K562 (cell line): ENCODE results near the gene RUNX3. TPM values are rescaled to one million over a fixed set of nuclear protein-coding genes. Genes with fewer than 3 reads are reported as not detected.
A peak's percentile ranks its signal among the peaks of the same experiment; 100 is the strongest.

Experiments used
- ATF7 ChIP-seq: fragments of 450-650 bp; IDR thresholded peaks from 2 replicates; pipeline ENCODE4 v1.7.1; 2014; ENCODE audit warnings: mild to moderate bottlenecking, moderate library complexity
- GABPB1 ChIP-seq: sonication (generic); formaldehyde crosslinking; IDR thresholded peaks from 2 replicates; pipeline ENCODE4 v1.8.0; 2022; ENCODE audit warnings: mild to moderate bottlenecking, missing genetic modification reagents
- KLF10 ChIP-seq: fragments of 250-450 bp; sonication (Bioruptor Pico); IDR thresholded peaks from 2 replicates; pipeline ENCODE4 v1.6.1; 2021; ENCODE audit warnings: matching md5 sums
- LEF1 ChIP-seq: fragments of 450-650 bp; IDR thresholded peaks from 2 replicates; pipeline ENCODE4 v1.6.1; 2016; ENCODE audit warnings: mild to moderate bottlenecking
- MBD2 ChIP-seq: sonication (generic); IDR thresholded peaks from 2 replicates; pipeline ENCODE4 v1.6.1; 2016; ENCODE audit warnings: low read depth, borderline replicate concordance
- MEIS2 ChIP-seq: fragments of 450-650 bp; IDR thresholded peaks from 2 replicates; pipeline ENCODE4 v1.6.1; 2014; ENCODE audit warnings: mild to moderate bottlenecking; ENCODE audit not compliant: partially characterized antibody
- RBM34 ChIP-seq: fragments of 200-400 bp; formaldehyde crosslinking; IDR thresholded peaks from 2 replicates; pipeline ENCODE4 v1.6.1; 2018; ENCODE audit warnings: low read length, borderline replicate concordance; ENCODE audit not compliant: insufficient read depth
- XRCC4 ChIP-seq: IDR thresholded peaks from one replicate; pipeline ENCODE4 v1.6.1; 2011; ENCODE audit not compliant: insufficient read depth, insufficient read length; ENCODE audit errors: extremely low read depth
- polyA plus RNA-seq, 8 experiments: library from polyadenylated mRNA; depleted of rRNA in 4 of 8; stranded (reverse) in 5 of 8; unstranded in 3 of 8; fragments of >200 nt; fragmentation: Nextera tagmentation in 2 of 8; fragmentation: Illumina TruSeq in 1 of 8; extraction: Ambion mirVana in 2 of 8; extraction: Trizol in 1 of 8; gene quantifications; 2 replicates each; pipeline versions ENCODE4 v1.2.1 to v1.2.3, GENCODE V29; 2011 to 2014; ENCODE audit warnings: inconsistent platforms in 1 of 8, missing spikeins in 1 of 8
- total RNA-seq, 7 experiments: library from RNA; depleted of rRNA in 6 of 7; stranded (reverse); fragments of >200 nt in 6 of 7; fragmentation: Illumina TruSeq in 2 of 7; extraction: Trizol in 2 of 7; gene quantifications; 2 replicates each; pipeline versions ENCODE4 v1.2.1 to v1.2.3, GENCODE V29; 2011 to 2021; ENCODE audit warnings: low replicate concordance in 1 of 7
- TF ChIP-seq, protein P1 (sequence below): sonication (generic); formaldehyde crosslinking; IDR thresholded peaks from 2 replicates; pipeline ENCODE4 v1.8.0; 2022; ENCODE audit warnings: missing genetic modification reagents, mild to moderate bottlenecking, borderline replicate concordance
- TF ChIP-seq, protein P2 (sequence below): sonication (generic); formaldehyde crosslinking; IDR thresholded peaks from 2 replicates; pipeline ENCODE4 v1.8.0; 2023; ENCODE audit warnings: missing genetic modification reagents, mild to moderate bottlenecking, borderline replicate concordance
- TF ChIP-seq, protein P3 (sequence below), 2 experiments: IDR thresholded peaks in 1 of 2; conservative IDR thresholded peaks in 1 of 2; 2 replicates each; pipeline ENCODE4 v1.6.1; 2016; ENCODE audit warnings: low read depth in 2 of 2, mild to moderate bottlenecking in 1 of 2, missing compliant biosample characterization in 1 of 2, missing genetic modification characterization in 1 of 2, moderate library complexity in 1 of 2
- TF ChIP-seq, protein P4 (sequence below): fragments of 450-650 bp; IDR thresholded peaks from 2 replicates; pipeline ENCODE4 v1.6.1; 2016; ENCODE audit warnings: mild to moderate bottlenecking

The RUNX3 gene
- total and polyA plus RNA-seq, 9 of the 15 experiments (the other 6 are each of a cell fraction or from before 2014, with no cell fraction given) = 0.01 to 0.64 (median 0.09) TPM

DNA sequence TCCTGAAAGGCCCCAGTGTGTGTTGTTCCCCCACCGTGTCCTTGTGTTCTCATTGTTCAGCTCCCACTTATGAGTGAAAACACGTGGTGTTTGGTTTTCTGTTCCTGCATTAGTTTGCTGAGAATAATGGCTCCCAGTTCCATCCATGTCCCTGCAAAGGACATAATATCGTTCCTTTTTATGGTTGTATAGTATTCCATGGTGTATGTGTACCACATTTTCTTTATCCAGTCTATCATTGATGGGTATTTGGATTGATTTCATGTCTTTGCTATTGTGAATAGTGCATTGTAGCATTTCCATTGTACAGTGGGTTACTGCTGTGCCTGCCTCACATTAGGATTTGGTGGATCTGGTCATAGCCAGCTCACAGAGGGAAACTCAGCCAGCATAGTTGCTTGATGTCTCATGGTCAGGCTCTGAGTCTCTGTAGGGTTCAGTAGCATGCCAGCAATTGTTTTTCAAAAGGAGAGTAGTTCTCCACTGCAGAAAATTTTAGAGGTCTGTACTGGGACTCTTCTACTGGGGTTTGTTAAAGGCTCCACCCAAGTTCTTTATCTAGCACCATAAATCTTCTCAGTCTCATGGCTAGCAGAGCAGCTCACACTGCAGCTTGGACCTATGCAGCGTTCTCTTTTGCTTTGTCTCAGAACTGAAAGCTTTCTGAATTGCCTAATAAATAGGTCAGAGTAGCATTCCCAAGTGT is 41.0 kb downstream of the RUNX3 start (continued):
- TF ChIP-seq LEF1 (no peak), XRCC4 (no peak), MBD2 (no peak), GABPB1 (CRISPR knock-in tag) (no peak), KLF10 (no peak), ATF7 (no peak), RBM34 (no peak), MEIS2 (peak; percentile 90)
- TF ChIP-seq, protein P1, sequence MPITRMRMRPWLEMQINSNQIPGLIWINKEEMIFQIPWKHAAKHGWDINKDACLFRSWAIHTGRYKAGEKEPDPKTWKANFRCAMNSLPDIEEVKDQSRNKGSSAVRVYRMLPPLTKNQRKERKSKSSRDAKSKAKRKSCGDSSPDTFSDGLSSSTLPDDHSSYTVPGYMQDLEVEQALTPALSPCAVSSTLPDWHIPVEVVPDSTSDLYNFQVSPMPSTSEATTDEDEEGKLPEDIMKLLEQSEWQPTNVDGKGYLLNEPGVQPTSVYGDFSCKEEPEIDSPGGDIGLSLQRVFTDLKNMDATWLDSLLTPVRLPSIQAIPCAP (CRISPR knock-in tag) = no peak
- TF ChIP-seq, protein P2, sequence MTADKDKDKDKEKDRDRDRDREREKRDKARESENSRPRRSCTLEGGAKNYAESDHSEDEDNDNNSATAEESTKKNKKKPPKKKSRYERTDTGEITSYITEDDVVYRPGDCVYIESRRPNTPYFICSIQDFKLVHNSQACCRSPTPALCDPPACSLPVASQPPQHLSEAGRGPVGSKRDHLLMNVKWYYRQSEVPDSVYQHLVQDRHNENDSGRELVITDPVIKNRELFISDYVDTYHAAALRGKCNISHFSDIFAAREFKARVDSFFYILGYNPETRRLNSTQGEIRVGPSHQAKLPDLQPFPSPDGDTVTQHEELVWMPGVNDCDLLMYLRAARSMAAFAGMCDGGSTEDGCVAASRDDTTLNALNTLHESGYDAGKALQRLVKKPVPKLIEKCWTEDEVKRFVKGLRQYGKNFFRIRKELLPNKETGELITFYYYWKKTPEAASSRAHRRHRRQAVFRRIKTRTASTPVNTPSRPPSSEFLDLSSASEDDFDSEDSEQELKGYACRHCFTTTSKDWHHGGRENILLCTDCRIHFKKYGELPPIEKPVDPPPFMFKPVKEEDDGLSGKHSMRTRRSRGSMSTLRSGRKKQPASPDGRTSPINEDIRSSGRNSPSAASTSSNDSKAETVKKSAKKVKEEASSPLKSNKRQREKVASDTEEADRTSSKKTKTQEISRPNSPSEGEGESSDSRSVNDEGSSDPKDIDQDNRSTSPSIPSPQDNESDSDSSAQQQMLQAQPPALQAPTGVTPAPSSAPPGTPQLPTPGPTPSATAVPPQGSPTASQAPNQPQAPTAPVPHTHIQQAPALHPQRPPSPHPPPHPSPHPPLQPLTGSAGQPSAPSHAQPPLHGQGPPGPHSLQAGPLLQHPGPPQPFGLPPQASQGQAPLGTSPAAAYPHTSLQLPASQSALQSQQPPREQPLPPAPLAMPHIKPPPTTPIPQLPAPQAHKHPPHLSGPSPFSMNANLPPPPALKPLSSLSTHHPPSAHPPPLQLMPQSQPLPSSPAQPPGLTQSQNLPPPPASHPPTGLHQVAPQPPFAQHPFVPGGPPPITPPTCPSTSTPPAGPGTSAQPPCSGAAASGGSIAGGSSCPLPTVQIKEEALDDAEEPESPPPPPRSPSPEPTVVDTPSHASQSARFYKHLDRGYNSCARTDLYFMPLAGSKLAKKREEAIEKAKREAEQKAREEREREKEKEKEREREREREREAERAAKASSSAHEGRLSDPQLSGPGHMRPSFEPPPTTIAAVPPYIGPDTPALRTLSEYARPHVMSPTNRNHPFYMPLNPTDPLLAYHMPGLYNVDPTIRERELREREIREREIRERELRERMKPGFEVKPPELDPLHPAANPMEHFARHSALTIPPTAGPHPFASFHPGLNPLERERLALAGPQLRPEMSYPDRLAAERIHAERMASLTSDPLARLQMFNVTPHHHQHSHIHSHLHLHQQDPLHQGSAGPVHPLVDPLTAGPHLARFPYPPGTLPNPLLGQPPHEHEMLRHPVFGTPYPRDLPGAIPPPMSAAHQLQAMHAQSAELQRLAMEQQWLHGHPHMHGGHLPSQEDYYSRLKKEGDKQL (CRISPR knock-in tag) = no peak
- TF ChIP-seq, protein P3, sequence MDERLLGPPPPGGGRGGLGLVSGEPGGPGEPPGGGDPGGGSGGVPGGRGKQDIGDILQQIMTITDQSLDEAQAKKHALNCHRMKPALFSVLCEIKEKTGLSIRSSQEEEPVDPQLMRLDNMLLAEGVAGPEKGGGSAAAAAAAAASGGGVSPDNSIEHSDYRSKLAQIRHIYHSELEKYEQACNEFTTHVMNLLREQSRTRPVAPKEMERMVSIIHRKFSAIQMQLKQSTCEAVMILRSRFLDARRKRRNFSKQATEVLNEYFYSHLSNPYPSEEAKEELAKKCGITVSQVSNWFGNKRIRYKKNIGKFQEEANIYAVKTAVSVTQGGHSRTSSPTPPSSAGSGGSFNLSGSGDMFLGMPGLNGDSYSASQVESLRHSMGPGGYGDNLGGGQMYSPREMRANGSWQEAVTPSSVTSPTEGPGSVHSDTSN (CRISPR knock-in tag; IDR thresholded peaks at IDR 0.05; ENCODE audit: low read depth) = no peak
- TF ChIP-seq, protein P3 (tag; conservative IDR thresholded peaks at IDR 0.05; ENCODE audit: low read depth) = peak; percentile 93
- TF ChIP-seq, protein P4, sequence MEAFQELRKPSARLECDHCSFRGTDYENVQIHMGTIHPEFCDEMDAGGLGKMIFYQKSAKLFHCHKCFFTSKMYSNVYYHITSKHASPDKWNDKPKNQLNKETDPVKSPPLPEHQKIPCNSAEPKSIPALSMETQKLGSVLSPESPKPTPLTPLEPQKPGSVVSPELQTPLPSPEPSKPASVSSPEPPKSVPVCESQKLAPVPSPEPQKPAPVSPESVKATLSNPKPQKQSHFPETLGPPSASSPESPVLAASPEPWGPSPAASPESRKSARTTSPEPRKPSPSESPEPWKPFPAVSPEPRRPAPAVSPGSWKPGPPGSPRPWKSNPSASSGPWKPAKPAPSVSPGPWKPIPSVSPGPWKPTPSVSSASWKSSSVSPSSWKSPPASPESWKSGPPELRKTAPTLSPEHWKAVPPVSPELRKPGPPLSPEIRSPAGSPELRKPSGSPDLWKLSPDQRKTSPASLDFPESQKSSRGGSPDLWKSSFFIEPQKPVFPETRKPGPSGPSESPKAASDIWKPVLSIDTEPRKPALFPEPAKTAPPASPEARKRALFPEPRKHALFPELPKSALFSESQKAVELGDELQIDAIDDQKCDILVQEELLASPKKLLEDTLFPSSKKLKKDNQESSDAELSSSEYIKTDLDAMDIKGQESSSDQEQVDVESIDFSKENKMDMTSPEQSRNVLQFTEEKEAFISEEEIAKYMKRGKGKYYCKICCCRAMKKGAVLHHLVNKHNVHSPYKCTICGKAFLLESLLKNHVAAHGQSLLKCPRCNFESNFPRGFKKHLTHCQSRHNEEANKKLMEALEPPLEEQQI = no peak
